Stimulated activated CD4-positive, alpha-beta T cell treated with anti-CD3 and anti-CD28 coated beads, Interleukin-1b, Interleukin-23, amount 100 ng/mL, for 48 hours (primary cell): ENCODE data around the gene ZFC3H1.

Experiments used
- DNase-seq: peaks from one replicate; pipeline ENCODE4 v3.0.0-alpha.2; 2020

The ZFC3H1 gene

DNA sequence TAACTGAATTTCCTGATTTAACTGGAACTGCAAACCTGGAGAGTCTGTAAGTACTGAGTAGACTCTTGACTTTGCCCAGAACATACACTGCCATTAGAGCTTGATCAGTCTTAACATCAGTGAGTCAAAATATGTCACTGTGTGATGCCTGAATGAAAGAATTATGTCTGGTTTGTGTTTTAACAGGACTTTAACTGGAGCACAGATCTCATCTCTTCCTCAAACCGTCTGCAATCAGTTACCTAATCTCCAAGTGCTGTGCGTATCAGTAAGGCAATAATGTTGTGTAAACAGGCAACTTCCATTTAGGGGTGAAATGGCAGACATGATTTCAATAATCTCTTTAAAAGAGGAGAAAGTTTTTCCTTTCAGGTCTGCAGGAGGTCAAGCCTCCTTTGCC, 97.0 kb downstream of the ZFC3H1 start:
- no peak for DNase-seq

DNA sequence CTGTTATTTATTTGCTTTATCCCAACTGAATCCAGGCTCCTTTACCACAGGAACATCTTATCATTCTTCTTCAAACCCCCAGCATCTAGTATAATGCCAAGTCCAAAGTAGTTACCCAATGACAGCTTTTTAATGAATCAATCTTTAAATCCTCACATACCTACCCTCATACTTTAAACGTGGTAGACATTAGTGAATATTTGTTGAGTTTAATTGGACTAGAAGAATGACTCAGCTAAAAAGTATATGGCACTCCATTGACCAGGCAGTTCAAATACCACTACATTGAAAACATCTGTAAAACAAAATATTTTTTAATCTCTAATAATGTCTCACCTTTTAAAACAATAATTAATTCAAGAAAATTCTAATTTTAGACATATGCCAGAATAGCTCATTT, 98.1 kb downstream of the ZFC3H1 start:
- DNase-seq: no peak

DNA sequence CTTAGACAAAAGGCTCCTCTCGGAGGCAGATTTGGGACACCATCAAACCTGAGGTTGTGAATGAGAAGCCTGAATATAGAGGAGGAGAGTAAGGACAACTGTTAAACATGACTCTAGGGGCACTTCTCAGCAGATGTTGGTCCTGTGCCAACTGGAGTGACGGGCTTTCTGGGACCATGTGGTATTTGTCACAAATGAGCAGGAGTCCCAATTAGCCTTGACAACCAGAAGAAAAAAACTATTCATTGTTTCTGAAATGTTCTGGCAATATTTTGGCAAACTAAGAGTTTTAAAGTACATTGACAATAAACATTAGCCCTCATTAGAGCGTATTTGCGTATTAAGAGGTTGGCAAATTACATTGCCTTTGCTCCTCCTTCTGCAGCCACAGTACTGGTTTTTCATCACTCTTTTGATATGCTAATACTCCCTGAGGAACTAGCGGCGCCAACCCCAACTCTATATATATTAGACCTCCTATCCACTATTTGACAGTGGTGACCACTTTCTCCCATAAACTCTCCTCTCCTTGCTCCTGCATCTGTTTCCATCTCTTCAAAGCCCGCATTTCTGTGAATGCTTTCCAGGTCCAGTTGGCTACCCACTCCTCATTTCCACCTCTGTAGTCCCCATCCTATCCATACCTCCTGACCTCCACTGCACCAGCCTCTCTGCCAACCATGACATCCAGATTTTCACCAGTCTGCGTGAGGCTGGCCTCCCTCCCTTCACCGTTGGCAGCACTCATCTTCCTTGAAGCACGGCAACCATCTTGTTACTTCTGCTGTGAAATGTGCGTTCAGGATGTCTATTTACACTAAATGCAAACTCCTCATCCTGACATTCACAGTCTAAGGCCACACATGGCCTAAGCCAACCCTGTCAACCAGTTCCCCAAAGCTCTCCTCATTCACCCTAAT, 100.7 kb downstream of the ZFC3H1 start:
- DNase-seq: no peak
